Stimulated activated CD4-positive, alpha-beta T cell treated with anti-CD3 and anti-CD28 coated beads, Interleukin-12 subunit alpha, Interleukin-12 subunit beta, amount 100 ng/mL, for 24 hours (primary cell): ENCODE measurements around the gene PPP6R2.
A peak's percentile ranks its signal among the peaks of the same experiment; 100 is the strongest.

Source experiments
- DNase-seq, 2 experiments: peaks; one replicate each; pipeline ENCODE4 v3.0.0-alpha.2; 2020; ENCODE audit warnings: low read depth in 2 of 2

PPP6R2 gene

GRCh38 chr22:50342651-50343540 lies at the start of gene PPP6R2:
Gene PPP6R2, plus strand, starts transcription at chr22:50343327. Its CDS starts 50,582 bp downstream, at chr22:50393909.
- DNase-seq: peak; percentile 75 to 82

GRCh38 chr22:50293441-50294318 lies 49.4 kb upstream of the PPP6R2 start:
- no peak for DNase-seq

GRCh38 chr22:50294319-50294656 lies 48.8 kb upstream of the PPP6R2 start:
- no peak for DNase-seq

DNA sequence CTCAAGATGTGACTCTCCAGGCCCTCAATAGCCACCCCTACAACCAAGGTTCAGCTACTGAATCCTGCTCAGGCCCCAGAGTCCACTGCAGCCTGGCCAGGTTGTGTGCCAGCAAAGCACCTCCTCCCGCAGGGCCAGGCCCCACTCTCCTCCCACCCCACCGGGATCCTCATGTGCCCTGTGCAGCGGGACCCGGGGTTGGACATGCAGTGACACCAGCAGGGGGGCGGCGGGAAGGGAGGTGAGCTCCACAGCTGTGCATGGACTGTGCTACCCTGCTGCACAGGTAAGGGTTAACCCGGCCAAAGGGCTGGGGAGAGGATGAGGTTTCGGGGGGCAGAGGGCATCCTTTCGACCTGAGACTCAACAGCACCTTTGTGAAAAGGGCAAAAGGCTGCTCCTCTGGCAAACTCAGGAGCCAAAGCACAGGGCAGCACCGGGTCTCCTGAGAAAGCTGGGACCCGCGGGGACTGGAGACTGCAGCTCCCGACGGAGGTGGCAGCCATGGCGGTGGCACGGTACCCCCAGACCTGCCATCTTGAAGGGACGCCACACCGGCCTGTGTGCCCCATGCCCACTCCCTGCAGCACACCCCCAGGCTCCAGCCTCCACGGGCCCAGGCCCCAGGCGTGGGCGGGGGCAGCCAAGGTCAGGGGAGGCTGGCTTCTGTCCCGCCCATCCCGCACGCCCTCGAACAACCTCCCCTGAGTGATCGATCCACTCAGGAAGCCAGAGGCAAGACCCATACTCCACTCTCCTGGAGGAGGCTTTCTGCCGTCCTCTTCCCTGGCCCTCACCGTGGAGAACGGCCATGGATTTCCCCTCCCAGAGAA lies 46.3 kb upstream of the PPP6R2 start:
- DNase-seq: no peak

DNA sequence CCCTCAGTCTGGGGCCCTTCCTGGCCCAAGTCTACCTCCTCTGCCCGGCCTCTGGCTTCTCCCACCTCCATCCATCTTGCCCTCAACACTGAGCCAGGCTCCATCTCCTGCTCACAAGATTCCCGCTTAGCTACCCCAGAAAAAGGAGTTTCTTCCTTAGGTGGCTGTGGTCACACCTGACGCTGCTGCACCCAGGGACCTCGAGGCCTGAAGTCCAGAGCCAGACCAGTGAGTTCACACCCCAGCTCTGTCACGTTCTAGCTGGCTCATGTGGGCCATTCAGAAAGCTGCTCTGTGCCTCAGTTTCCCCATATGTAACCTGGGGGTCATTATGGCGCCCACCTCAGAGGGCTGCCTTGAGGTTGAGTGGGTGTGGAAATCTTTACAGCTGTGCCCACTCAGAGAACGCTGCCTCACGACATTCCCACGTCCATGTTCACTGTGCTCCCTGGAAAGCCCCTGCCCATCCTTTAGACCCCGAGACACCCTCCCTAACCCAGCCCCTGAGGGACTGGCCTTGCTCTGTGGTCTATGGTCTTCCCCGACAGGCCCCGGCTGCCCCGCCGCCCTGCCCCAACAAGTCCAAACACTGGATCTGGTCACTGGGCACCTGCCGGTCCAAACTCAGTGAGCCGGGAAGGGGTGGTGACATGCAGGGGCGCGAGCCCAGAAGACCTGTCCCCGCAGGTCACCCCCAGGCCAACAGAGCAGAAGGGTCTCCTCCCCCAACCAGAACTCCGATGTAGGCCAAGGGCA lies 45.4 kb upstream of the PPP6R2 start:
- DNase-seq: no peak

- DNase-seq: no peak
These were observed 44.9 kb upstream of the PPP6R2 start for GRCh38 chr22:50298266-50298637.

DNA sequence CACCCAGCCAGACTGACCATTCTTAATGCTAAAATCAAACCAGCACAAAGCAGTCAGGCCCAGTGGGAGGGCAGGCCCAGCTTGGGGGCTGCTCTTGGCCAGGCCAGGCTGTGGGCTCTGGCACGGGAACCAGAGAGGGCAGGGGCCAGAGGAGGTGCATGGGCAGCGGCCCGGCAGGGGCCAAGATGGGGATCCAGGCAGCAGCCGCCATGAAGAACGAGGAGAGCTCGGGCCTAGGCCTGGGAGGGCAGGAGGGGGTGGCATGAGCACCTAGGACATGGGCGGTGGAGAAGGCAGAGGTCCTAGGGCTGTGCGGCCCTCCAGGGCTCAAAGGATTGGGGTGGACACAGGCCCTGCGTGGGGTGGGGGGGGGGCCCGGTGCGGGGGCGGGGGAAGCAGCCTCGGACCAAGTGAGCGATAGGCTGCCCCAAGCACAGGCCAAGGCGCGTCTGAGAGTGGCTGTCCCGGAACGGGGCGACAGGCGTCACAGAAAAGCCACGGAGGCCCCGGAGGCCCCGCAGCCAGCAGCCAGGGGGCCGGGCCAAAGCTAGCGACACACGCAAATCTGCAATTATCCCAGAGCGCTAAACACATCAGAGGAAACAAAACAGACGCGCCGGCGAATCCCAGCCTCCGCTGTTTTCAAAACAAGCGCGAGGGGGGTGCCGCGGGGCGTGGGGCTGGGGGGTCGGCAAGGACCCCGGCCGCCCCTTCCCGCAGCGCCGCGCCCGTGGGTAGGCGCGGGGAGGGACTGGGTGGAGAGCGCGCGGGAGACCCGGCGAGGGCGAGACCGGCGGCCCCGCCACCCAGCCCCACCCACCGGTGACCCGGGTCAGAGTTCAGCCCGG lies 44.0 kb upstream of the PPP6R2 start:
- no peak for DNase-seq

- DNase-seq: no peak
These were observed 43.1 kb upstream of the PPP6R2 start for GRCh38 chr22:50299785-50300619.

DNA sequence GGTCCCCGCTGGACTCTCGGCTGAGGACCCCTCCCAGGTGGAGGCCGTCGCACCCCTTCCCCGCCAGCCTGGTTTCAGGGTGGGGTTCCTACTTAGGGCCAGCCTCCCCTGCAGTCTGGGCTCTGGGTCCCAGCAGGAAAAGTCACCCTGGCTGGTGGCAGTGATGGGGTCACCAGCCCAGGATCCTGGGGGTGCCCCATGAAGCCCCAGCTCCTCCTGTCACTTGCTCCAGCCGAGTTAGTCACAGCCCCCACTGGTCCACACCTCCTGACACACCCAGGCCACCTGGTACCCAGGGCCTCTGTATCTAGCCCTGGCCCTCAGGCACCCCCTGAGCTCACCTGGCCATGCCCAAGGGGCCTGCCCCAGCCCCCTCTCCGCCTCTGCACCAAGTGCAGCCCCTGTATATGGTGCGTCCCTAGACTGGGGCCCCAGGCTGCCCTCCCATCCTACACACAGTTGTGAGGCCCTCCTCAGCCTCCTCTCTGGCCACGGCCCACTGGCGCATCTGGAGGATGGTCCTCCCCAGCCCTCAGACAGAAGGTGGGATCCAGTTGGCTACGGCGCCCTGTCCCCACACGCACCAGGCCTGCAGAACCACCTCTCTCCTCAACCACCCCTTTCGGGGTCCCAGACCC lies 42.4 kb upstream of the PPP6R2 start:
- DNase-seq: no peak

GRCh38 chr22:50301581-50301991 lies 41.5 kb upstream of the PPP6R2 start:
- DNase-seq: no peak

GRCh38 chr22:50302041-50302541 lies 41.0 kb upstream of the PPP6R2 start:
- DNase-seq: no peak

- no peak for DNase-seq
These were observed 40.6 kb upstream of the PPP6R2 start for GRCh38 chr22:50302564-50302963.

DNA sequence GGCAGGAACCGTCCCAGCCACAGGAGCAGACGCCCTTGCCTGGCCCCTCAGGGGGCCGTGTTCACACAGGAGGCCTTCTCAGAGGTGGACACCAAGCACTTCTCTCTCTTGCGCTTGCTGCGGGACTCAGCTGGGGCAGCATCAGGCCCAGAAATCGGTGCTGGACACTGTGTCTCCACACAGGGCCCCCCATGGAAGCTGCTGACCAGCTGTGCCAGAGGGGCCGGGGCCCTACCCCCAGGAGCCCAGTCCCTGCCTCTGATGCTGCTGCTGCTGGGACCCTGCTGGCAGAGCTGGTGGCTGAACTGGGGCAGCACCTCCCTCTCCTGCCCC lies 39.6 kb upstream of the PPP6R2 start:
- no peak for DNase-seq

DNA sequence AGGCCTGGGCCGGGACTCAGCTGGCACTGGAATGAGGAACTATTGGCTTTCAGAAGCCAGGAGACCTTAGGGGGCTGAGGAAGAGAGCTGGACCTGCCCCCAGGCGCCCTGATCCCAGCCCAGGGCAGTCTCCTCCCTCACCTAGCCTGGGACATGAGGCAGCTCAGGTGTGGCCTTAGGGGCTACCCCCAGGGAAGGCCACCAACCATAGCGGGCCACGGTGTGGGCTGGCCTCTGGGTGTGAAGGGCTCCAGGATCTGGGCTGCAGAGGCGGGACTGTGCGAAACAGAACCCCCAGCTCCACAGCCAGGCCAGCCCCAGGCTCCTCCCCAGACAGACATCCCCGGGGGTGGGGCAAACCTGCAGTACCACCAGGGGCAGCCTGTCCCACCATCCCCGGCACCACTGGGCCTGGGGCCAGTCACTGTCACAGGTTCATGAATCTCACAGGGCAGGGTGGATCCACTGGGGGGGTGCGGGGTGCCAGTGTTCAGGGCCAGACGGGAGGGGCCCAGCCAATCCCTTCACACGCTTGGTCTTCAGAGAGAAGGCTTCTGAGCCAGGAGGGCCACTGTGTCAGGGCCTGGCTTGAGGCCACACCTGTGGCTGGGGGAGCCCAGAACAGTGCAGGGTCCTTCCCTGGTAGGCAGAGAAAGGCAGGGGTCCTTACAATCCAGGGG lies 39.1 kb upstream of the PPP6R2 start:
- no peak for DNase-seq

- DNase-seq: no peak
These were observed 38.4 kb upstream of the PPP6R2 start for GRCh38 chr22:50304528-50305392.

GRCh38 chr22:50305393-50305922 lies 37.7 kb upstream of the PPP6R2 start:
- DNase-seq: no peak
